Esophagus squamous epithelium (tissue), 5 donors: ENCODE measurements around the gene ZNF597. TPM values are rescaled to one million over a fixed set of nuclear protein-coding genes. Genes with fewer than 3 reads are reported as not detected.

ENCODE experiments used
- DNase-seq: peaks from one replicate; lab custom pipeline; 2025; lab: John Stamatoyannopoulos, UW
- H3K27ac ChIP-seq, 4 donors: fragments of 200-600 bp; sonication (generic); one replicate each; pipeline ENCODE4 v1.5.1; 2016 to 2019; ENCODE audit warnings: mild to moderate bottlenecking in 1 of 4
- H3K27me3 ChIP-seq, 4 donors: fragments of 200-600 bp; sonication (generic); 1 replicate in 3 of 4; 2 replicates in 1 of 4; pipeline versions ENCODE4 v1.5.1 to v1.6.0; 2017 to 2021; ENCODE audit warnings: antibody characterized with exemption in 1 of 4
- H3K36me3 ChIP-seq, 3 donors: fragments of 200-600 bp; sonication (generic); one replicate each; pipeline ENCODE4 v1.5.1; 2016 to 2019
- H3K4me1 ChIP-seq, 3 donors: fragments of 200-600 bp; sonication (generic); one replicate each; pipeline ENCODE4 v1.5.1; 2017 to 2019
- H3K4me3 ChIP-seq, 4 donors: fragments of 200-600 bp; sonication (generic); 1 replicate in 3 of 4; 2 replicates in 1 of 4; pipeline ENCODE4 v1.5.1; 2016 to 2019; ENCODE audit warnings: mild to moderate bottlenecking in 2 of 4, moderate library complexity in 1 of 4
- H3K9me3 ChIP-seq, 3 donors: fragments of 200-600 bp; sonication (generic); one replicate each; pipeline ENCODE4 v1.5.1; 2016 to 2019
- CTCF ChIP-seq, 6 experiments: fragments of 450-650 bp in 4 of 6; fragments of 200-600 bp in 2 of 6; sonication (generic) in 2 of 6; IDR thresholded peaks; one replicate each; pipeline ENCODE4 v1.5.1; 2016 to 2019; ENCODE audit warnings: antibody characterized with exemption in 6 of 6, mild to moderate bottlenecking in 4 of 6, moderate library complexity in 4 of 6
- POLR2A ChIP-seq, 4 donors: fragments of 450-650 bp; IDR thresholded peaks; one replicate each; pipeline ENCODE4 v1.6.1; 2017; ENCODE audit warnings: antibody characterized with exemption in 4 of 4, mild to moderate bottlenecking in 4 of 4, moderate library complexity in 3 of 4
- WGBS, 2 donors: methylation state at CpG; one replicate each; pipeline ENCODE4 v1.1.5; 2018; 5-methylcytosine and 5-hydroxymethylcytosine counted together
- intact Hi-C: fragments of 100-400 bp; cut with DNase I; formaldehyde crosslinking; loops from one replicate; pipeline ENCODE4 v1.15.0; 2022
- total RNA-seq, 4 donors: library from RNA; depleted of rRNA; stranded (reverse); fragments of >200 nt; gene quantifications; one replicate each; pipeline ENCODE4 v1.1.0, GENCODE V29; 2016
- donor health status: DM: yes; HTN: yes; CAD: no.

The ZNF597 gene
- total RNA-seq, 4 donors from 2014 or later, result 0.68 to 2.1 (median 1.0) TPM

- 0% methylated on average over 1 to 2 of the region's 83 CpGs for WGBS, 2 donors
- H3K4me3 ChIP-seq, result peak overlapping the region; percentile 59 to 91 (median 72)
- TF ChIP-seq POLR2A (IDR thresholded peaks at IDR 0.05) (peak in 2 of 4 donors; percentile 57 to 63), CTCF (IDR thresholded peaks at IDR 0.05) (peak; percentile 25 to 67 (median 52))
- intact Hi-C loops, result no loop called here
- no peaks in the 10 kb centered on the region for H3K9me3 ChIP-seq
- H3K27ac ChIP-seq, result peak overlapping the region; percentile 92 to 98 (median 95)
- peaks cover 0 to under 1% (median 0%) of the 10 kb centered on the region in 3 donors for H3K36me3 ChIP-seq
- peak; percentile 33 for DNase-seq
- H3K27me3 ChIP-seq, result no peaks in the 10 kb centered on the region
- H3K4me1 ChIP-seq, result peaks cover 36 to 62% (median 45%) of the 10 kb centered on the region in 3 donors
Measured at GRCh38 chr16:3457434-3458252, 14.3 kb upstream of the ZNF597 start.

GRCh38 chr16:3454631-3455147 is 11.4 kb upstream of the ZNF597 start:
- no peak for TF ChIP-seq POLR2A (IDR thresholded peaks at IDR 0.05)
- TF ChIP-seq CTCF (IDR thresholded peaks at IDR 0.05), result no peak
- Histone ChIP-seq H3K27ac (no peak overlapping the region), H3K4me1 (peaks cover 19 to 35% (median 27%) of the 10 kb centered on the region in 3 donors), H3K27me3 (no peaks in the 10 kb centered on the region), H3K36me3 (peaks cover 0 to 27% (median 0%) of the 10 kb centered on the region in 3 donors), H3K9me3 (no peaks in the 10 kb centered on the region), H3K4me3 (no peak overlapping the region)
- WGBS, 2 donors, result 64 to 83% methylated on average over 10 of the region's 10 CpGs
- DNase-seq, result no peak
- intact Hi-C loops, result no loop called here

GRCh38 chr16:3454093-3454492 is 10.8 kb upstream of the ZNF597 start:
- H3K4me3 ChIP-seq, result no peak overlapping the region
- H3K36me3 ChIP-seq, result peaks cover 0 to 32% (median 0%) of the 10 kb centered on the region in 3 donors
- no peak for DNase-seq
- H3K9me3 ChIP-seq, result no peaks in the 10 kb centered on the region
- H3K27me3 ChIP-seq, result no peaks in the 10 kb centered on the region
- 73 to 92% methylated on average over 5 of the region's 5 CpGs for WGBS, 2 donors
- no peak overlapping the region for H3K27ac ChIP-seq
- intact Hi-C loops, result no loop called here
- TF ChIP-seq CTCF (IDR thresholded peaks at IDR 0.05) (no peak), POLR2A (IDR thresholded peaks at IDR 0.05) (no peak)
- H3K4me1 ChIP-seq, result peaks cover 13 to 29% (median 21%) of the 10 kb centered on the region in 3 donors

GRCh38 chr16:3444032-3444388 is 706 bp upstream of the ZNF597 start:
- Histone ChIP-seq H3K9me3 (peaks cover 0 to 20% (median 5%) of the 10 kb centered on the region in 3 donors), H3K36me3 (peaks cover 0 to 38% (median 0%) of the 10 kb centered on the region in 3 donors), H3K27me3 (no peaks in the 10 kb centered on the region), H3K4me1 (peaks cover 0 to 21% (median 6%) of the 10 kb centered on the region in 3 donors), H3K27ac (peak overlapping the region; percentile 77 to 83 (median 82)), H3K4me3 (peak overlapping the region; percentile 50 to 73 (median 56))
- TF ChIP-seq CTCF (IDR thresholded peaks at IDR 0.05) (peak in 1 of 6 experiments; percentile 52), POLR2A (IDR thresholded peaks at IDR 0.05) (no peak)
- 55 to 57% methylated on average over 5 to 10 of the region's 10 CpGs for WGBS, 2 donors
- DNase-seq, result no peak
- intact Hi-C loops, result no loop called here

- no peak for DNase-seq
- Histone ChIP-seq H3K4me3 (no peak overlapping the region), H3K27me3 (peaks cover 0 to 6% (median 0%) of the 10 kb centered on the region in 4 donors), H3K27ac (no peak overlapping the region), H3K4me1 (peaks cover 0 to 17% (median 3%) of the 10 kb centered on the region in 3 donors), H3K9me3 (peaks cover 0 to 28% (median 6%) of the 10 kb centered on the region in 3 donors), H3K36me3 (peaks cover 0 to 53% (median 0%) of the 10 kb centered on the region in 3 donors)
- 79 to 95% methylated on average over 4 of the region's 4 CpGs for WGBS, 2 donors
- TF ChIP-seq CTCF (IDR thresholded peaks at IDR 0.05), result no peak
- TF ChIP-seq POLR2A (IDR thresholded peaks at IDR 0.05), result no peak
- intact Hi-C loops, result no loop called here
Measured at GRCh38 chr16:3439637-3440036, 3.7 kb downstream of the ZNF597 start.
